Activated T-cell treated with anti-CD3 and anti-CD28 coated beads for 1 hour (primary cell): ENCODE results near the gene ANGPTL2.

ENCODE experiments used
- DNase-seq: peaks from one replicate; pipeline ENCODE4 v3.0.0-alpha.2; 2020; ENCODE audit warnings: low read depth

The ANGPTL2 gene

DNA sequence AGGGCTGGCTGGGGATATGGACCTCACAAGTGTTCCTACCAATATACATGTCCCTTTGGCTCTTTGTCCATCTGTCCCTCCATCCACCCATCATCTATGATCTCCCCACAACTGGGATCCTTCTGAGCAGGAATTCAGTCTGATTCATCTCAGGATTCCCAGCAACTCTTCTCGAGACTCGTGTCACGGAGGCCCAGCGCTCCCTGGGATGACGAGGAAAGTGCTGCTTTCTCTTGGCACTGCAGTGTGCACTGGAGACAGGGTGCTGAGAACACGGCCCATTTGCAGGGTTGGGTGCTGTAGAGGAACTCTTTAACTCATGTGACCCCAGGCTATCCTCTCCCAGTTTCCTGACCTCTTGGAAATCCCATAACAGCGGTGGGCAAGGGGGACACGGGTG, 72.9 kb downstream of the ANGPTL2 start:
- DNase-seq = no peak

DNA sequence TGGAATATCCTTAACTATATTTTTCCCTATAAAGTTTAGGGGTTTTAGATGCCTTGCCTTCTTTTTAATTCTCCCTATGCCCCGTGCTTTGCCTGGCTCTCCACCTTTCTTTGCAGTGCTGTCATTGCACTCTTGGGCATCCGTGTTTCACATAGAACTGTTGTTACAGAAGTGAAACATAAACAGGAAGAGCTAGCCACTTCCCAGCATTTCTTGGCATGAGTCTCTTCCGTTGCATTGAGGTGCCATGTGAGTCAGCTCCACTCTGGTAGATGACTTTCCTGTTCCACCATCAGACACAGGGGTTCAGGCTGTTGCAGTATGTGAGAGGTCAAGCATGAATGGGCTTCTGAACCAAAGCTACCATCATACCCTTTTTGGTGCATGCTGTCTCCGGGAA, 73.4 kb downstream of the ANGPTL2 start:
- DNase-seq = no peak

DNA sequence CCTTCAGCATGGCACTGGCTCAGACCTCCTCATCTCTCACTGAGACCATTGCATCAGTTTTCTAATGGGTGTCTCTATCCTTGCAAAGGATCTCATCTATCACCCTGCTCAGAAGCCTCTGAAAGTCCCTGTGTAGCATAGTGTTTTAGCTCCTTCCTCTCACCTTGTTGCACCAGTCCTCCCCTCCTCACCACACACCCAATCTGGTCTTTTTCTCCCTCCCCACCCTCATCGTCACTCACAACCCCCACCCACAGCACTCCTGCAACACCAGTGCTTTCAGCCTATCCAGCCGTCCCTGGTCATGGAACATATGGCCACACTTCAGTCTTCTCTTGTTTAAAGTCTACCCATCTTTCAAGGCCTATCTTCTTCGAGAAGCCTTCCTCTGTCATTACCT, 74.5 kb downstream of the ANGPTL2 start:
- no peak for DNase-seq

DNA sequence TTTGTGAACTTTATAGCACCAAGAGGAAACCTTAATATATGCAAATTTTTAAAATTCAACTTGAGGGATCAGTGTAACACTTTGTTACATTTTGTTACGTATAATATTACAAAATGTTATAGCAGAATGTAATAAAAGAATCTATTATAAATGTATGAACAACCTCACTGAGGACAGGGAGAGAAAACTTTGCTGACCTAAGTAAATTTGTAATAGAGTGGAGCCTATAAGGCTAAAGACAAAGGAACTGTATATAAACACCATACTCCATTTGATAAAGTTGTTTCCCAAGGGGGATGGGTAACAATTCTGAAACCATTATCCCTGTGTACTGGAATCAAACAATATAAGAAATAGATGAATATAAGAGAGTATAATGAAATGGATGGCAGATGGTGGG, 77.3 kb downstream of the ANGPTL2 start:
- DNase-seq = no peak

DNA sequence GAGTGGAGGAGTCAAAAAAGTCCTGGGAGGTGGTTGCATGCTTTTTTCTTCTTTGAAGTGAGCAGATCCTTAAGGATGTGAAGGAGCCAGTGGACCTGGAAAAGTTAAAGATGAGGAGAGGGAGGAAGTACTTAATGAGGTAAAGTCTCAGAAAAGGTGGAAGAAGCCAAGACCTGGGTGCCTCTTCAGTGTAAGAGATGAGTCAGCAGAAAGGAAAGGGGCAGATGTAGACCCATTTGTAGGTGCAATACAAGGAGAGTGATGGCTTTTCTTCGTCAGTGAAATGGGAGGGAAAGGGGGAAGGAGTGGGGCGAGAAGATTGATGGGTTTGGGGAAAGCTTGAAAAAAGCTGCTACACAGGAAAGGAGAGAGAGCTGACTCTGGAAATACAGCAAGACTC, 82.9 kb downstream of the ANGPTL2 start:
- DNase-seq = no peak

DNA sequence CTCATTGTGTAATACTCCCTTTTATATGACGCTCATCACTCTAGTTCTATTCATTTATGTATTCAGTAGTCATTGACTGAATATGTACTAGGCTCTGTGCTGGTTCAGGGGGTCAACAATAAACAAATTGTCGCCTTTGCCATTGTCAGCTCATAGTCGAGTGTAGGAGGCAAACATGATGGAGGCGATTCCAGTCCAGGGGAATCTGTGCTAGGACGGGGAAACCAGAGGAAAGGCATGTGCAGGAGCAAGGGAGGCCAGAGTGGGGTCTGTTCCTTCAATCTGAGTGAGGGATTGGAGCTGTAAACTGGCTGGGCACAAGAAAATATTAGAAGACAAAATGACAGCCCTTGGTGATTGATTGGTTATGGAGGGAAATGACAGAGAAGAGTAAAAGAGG, 83.9 kb downstream of the ANGPTL2 start:
- DNase-seq = no peak
